ENCODE results near the gene JARID2. TPM values are rescaled to one million over a fixed set of nuclear protein-coding genes. Genes with fewer than 3 reads are reported as not detected.

Gene JARID2
- total and polyA plus RNA-seq, 2 of the 13 experiments (the other 11 are each of a cell fraction or from before 2014, with no cell fraction given) = 7.5 to 10.3 TPM

- no peak for TF ChIP-seq GPBP1L1 (CRISPR knock-in tag; IDR thresholded peaks at IDR 0.05)
- TF ChIP-seq HCFC1 (IDR thresholded peaks at IDR 0.05; ENCODE audit: low read depth, low read length) = no peak
- TF ChIP-seq ISL2 (CRISPR knock-in tag; IDR thresholded peaks at IDR 0.05) = 0 out of 2 replicates have a peak, but pooled peaks have one; percentile 45
- peak; percentile 74; the same call in 1 of the 2 replicates for TF ChIP-seq ETV5 (CRISPR knock-in tag; IDR thresholded peaks at IDR 0.05; ENCODE audit: borderline replicate concordance)
- peak; percentile 36; the same call in 1 of the 2 replicates for TF ChIP-seq HBP1 (CRISPR knock-in tag; IDR thresholded peaks at IDR 0.05; ENCODE audit: low read depth)
- TF ChIP-seq ZNF362 (CRISPR knock-in tag; IDR thresholded peaks at IDR 0.05; ENCODE audit: borderline replicate concordance) = no peak
- 0 out of 2 replicates have a peak, but pooled peaks have one; percentile 45 for TF ChIP-seq ZMAT3 (CRISPR knock-in tag; conservative IDR thresholded peaks at IDR 0.05)
- no peak for TF ChIP-seq ZNF225 (CRISPR knock-in tag; IDR thresholded peaks at IDR 0.05)
- TF ChIP-seq KLF11 (CRISPR knock-in tag; IDR thresholded peaks at IDR 0.05) = no peak
- no peak for TF ChIP-seq ZNF609 (CRISPR knock-in tag; IDR thresholded peaks at IDR 0.05; ENCODE audit: borderline replicate concordance)
- peak in 1 of 2 experiments; percentile 45; a peak in 1 of 4 replicates for TF ChIP-seq POLR2A (IDR thresholded peaks at IDR 0.05; ENCODE audit: insufficient read depth in 1 of 2, low read depth in 2 of 2, low read length in 2 of 2)
- no peak for TF ChIP-seq SOX6 (IDR thresholded peaks at IDR 0.05)
- TF ChIP-seq SOX6 (CRISPR knock-in tag; IDR thresholded peaks at IDR 0.05) = peak; percentile 82
- peak; percentile 82; the same call in 1 of the 2 replicates for TF ChIP-seq ZBTB3 (CRISPR knock-in tag; IDR thresholded peaks at IDR 0.05; ENCODE audit: borderline replicate concordance, low read depth)
- peak; percentile 51; the same call in 1 of the 2 replicates for TF ChIP-seq FOSL2 (CRISPR knock-in tag; IDR thresholded peaks at IDR 0.05)
- 0 out of 2 replicates have a peak, but pooled peaks have one; percentile 58 for TF ChIP-seq ZNF501 (CRISPR knock-in tag; IDR thresholded peaks at IDR 0.05)
- no peak for TF ChIP-seq NRL (CRISPR knock-in tag; IDR thresholded peaks at IDR 0.05; ENCODE audit: borderline replicate concordance)
- TF ChIP-seq ZNF12 (CRISPR knock-in tag; IDR thresholded peaks at IDR 0.05) = peak; percentile 95
- peak; percentile 33; the same call in 1 of the 2 replicates for TF ChIP-seq SIN3A (IDR thresholded peaks at IDR 0.05; ENCODE audit: borderline replicate concordance, low read depth, low read length)
- peak; percentile 40; the same call in 1 of the 2 replicates for TF ChIP-seq FOXK1 (CRISPR knock-in tag; IDR thresholded peaks at IDR 0.05; ENCODE audit: borderline replicate concordance, low read depth)
- no peak for TF ChIP-seq NR3C1 (CRISPR knock-in tag; IDR thresholded peaks at IDR 0.05)
- 0 out of 2 replicates have a peak, but pooled peaks have one; percentile 14 for TF ChIP-seq GABPA (IDR thresholded peaks at IDR 0.05; ENCODE audit: low read depth, low read length)
- TF ChIP-seq GABPA (CRISPR knock-in tag; IDR thresholded peaks at IDR 0.05; ENCODE audit: low read depth) = peak; percentile 69
Measured at GRCh38 chr6:15266423-15266996, 20.6 kb downstream of the JARID2 start (continued).

All from HepG2 (cell line).